Measurements from ENCODE around the gene C4A. TPM values are rescaled to one million over a fixed set of nuclear protein-coding genes. Genes with fewer than 3 reads are reported as not detected.
"Not testable (repeated sequence)": the region's sequence is repeated elsewhere in the genome, so short reads cannot be mapped to it uniquely, and the experiment has no call there.

C4A gene
- polyA plus RNA-seq (ENCODE audit: insufficient read length in 3 of 3) = 10 to 100 TPM; 10.9 to 22.9 (median 13.1) TPM

DNA sequence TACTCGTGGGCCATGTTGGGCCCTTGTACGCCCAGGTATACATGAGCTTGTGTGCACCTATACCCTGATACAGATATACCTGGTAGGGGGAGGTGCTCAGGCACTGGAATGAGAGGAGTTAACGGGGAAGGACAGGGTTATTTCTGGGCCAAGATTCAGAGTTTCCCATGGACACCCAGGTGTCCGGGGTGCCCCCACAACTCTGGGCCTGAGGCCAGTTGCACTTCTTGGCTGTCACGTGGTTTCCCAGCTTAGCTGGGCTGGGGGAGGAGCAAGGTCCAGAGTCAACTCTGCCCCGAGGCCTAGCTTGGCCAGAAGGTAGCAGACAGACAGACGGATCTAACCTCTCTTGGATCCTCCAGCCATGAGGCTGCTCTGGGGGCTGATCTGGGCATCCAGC, at the start of gene C4A:
TSS of gene C4A (plus strand) at position 314 of the 400 bp plus-strand sequence. CDS start at position 365, 51 bp downstream.
- not testable (repeated sequence) for DNase-seq (ENCODE audit: low read depth in 3 of 3, low spot score in 2 of 3)

DNA sequence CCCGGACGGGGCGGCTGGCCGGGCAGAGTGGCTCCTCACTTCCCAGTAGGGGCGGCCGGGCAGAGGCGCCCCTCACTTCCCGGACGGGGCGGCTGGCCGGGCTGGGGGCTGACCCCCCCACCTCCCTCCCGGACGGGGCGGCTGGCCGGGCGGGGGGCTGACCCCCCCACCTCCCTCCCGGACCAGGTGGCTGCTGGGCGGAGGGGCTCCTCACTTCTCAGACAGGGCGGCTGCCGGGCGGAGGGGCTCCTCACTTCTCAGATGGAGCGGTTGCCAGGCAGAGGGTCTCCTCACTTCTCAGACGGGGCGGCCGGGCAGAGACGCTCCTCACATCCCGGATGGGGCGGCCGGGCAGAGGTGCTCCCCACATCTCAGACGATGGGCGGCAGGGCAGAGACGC, 49.7 kb upstream of the C4A start:
- DNase-seq (ENCODE audit: low read depth in 3 of 3, low spot score in 2 of 3) = not testable (repeated sequence)

DNA sequence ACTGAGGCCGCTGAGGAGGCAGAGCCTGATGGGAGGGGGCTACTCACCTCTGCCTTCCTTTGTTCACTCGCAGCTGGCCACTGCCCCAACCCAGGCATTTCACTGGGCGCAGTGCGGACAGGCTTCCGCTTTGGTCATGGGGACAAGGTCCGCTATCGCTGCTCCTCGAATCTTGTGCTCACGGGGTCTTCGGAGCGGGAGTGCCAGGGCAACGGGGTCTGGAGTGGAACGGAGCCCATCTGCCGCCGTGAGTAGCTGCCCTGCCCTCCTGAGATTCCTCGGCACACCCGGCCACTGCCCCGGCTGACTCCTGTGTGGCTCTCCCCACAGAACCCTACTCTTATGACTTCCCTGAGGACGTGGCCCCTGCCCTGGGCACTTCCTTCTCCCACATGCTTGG, 48.3 kb upstream of the C4A start:
- DNase-seq (ENCODE audit: low read depth in 3 of 3, low spot score in 2 of 3) = no peak

DNA sequence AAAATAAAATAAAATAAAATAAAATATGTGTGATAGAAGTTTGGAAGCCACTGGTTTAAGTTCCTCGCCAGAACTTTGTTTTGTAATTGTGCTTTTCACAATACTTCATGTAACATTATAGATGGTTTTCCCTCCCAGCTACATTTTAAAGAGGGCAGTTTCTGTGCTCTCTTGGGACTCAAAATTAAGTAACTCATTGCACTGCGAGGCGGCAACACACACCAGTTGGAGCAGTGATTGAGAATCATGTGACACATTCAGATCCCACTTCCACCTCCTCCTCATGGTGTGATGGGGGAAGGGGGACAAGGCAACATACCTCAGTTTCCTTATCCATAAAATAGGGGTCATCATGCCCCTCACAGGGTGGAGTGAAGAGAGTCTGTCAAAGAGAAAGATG, 46.8 kb upstream of the C4A start:
- no peak for DNase-seq (ENCODE audit: low read depth in 3 of 3, low spot score in 2 of 3)

DNA sequence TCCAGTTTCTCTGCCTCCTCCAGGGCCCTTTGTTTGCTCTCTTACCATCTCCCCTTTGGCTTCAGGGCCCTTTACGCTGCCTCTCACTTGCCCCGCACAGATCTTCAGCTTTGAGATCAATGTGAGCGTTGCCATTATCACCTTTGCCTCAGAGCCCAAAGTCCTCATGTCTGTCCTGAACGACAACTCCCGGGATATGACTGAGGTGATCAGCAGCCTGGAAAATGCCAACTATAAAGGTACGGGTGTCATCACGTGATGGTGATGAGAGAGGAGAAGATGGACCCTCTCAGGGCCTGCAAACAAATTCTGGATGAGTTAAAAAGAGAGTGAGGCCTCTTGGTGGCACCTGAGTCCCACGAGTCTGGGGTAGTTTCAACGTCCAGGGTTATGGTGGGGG, 46.0 kb upstream of the C4A start:
- no peak for DNase-seq (ENCODE audit: low read depth in 3 of 3, low spot score in 2 of 3)

DNA sequence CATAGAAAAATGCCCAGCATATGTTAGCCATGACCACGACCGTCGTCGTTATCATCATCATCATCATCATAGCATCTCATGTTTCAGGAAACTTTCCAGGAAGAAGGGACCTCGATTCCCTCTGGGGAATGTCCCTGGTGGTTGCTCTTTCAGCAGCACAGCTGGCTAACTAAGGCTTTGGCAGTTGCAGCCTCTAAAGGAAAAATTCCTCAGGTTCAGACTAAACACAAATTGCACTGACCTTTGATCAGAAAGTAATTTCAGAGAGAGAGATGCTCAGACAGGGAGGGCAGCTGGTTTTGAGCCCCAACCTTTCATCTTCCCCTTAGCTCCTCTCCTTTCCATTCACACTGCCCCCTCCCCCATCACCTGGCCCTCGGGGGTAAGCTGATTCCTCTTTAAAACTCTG, 41.6 kb upstream of the C4A start:
- DNase-seq (ENCODE audit: low read depth in 3 of 3, low spot score in 2 of 3) = no peak

DNA sequence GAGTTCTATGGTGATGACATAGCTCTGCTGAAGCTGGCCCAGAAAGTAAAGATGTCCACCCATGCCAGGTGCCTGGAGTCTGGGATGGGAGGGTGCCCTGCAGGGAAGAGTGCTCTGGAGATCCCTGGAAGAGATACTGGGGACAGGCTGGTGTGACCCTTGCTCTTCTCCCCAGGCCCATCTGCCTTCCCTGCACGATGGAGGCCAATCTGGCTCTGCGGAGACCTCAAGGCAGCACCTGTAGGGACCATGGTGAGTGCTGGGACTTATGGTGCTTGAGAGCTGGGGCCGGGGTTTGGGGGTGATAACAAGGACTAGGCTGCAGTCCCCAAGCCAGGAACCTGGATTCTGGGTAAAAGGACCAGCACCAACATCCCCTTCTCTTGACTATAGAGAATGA, 38.1 kb upstream of the C4A start:
- no peak for DNase-seq (ENCODE audit: low read depth in 3 of 3, low spot score in 2 of 3)

DNA sequence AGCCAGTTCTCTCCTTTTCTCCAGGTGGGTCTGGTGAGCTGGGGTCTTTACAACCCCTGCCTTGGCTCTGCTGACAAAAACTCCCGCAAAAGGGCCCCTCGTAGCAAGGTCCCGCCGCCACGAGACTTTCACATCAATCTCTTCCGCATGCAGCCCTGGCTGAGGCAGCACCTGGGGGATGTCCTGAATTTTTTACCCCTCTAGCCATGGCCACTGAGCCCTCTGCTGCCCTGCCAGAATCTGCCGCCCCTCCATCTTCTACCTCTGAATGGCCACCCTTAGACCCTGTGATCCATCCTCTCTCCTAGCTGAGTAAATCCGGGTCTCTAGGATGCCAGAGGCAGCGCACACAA, 36.7 kb upstream of the C4A start:
- no peak for DNase-seq (ENCODE audit: low read depth in 3 of 3, low spot score in 2 of 3)

DNA sequence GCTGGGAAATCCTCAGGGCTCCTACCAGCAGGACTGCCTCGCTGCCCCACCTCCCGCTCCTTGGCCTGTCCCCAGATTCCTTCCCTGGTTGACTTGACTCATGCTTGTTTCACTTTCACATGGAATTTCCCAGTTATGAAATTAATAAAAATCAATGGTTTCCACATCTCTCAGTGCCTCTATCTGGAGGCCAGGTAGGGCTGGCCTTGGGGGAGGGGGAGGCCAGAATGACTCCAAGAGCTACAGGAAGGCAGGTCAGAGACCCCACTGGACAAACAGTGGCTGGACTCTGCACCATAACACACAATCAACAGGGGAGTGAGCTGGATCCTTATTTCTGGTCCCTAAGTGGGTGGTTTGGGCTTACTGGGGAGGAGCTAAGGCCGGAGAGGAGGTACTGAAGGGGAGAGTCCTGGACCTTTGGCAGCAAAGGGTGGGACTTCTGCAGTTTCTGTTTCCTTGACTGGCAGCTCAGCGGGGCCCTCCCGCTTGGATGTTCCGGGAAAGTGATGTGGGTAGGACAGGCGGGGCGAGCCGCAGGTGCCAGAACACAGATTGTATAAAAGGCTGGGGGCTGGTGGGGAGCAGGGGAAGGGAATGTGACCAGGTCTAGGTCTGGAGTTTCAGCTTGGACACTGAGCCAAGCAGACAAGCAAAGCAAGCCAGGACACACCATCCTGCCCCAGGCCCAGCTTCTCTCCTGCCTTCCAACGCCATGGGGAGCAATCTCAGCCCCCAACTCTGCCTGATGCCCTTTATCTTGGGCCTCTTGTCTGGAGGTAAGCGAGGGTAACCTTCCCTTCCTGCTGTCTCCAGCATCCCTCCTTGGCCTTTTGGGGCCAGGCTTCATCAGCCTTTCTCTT, 36.1 kb upstream of the C4A start, which contains the start of gene CFB:
TSS of gene CFB (plus strand) at position 589 of the 863 bp plus-strand sequence. CDS start at position 716, 127 bp downstream.
- DNase-seq (ENCODE audit: low read depth in 3 of 3, low spot score in 2 of 3) = no peak

DNA sequence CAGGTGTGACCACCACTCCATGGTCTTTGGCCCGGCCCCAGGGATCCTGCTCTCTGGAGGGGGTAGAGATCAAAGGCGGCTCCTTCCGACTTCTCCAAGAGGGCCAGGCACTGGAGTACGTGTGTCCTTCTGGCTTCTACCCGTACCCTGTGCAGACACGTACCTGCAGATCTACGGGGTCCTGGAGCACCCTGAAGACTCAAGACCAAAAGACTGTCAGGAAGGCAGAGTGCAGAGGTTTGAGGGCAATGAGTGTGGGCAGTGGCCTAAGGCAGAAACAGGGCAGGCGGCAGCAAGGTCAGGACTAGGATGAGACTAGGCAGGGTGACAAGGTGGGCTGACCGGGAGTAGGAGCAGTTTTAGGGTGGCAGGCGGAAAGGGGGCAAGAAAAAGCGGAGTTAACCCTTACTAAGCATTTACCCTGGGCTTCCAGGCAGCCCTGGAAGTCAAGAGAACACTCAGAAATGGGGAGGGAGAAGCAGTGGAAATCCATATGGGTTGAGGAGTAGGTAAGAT, 35.4 kb upstream of the C4A start:
- no peak for DNase-seq (ENCODE audit: low read depth in 3 of 3, low spot score in 2 of 3)

DNA sequence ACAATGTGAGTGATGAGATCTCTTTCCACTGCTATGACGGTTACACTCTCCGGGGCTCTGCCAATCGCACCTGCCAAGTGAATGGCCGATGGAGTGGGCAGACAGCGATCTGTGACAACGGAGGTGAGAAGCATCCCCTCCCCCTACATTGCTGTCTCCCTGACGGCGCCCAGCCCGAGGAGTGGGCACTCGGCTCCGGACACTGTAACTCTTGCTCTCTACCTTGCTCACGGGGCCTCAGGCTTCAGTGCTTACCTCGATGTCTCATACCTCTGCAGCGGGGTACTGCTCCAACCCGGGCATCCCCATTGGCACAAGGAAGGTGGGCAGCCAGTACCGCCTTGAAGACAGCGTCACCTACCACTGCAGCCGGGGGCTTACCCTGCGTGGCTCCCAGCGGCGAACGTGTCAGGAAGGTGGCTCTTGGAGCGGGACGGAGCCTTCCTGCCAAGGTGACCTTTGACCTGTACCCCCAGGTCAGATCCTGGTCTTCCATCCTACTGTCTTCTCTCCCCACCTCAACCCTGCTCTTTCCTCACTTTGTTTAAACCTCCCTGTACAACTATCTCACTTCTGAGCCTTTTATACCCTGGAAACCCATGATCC, 34.7 kb upstream of the C4A start:
- DNase-seq (ENCODE audit: low read depth in 3 of 3, low spot score in 2 of 3) = no peak

DNA sequence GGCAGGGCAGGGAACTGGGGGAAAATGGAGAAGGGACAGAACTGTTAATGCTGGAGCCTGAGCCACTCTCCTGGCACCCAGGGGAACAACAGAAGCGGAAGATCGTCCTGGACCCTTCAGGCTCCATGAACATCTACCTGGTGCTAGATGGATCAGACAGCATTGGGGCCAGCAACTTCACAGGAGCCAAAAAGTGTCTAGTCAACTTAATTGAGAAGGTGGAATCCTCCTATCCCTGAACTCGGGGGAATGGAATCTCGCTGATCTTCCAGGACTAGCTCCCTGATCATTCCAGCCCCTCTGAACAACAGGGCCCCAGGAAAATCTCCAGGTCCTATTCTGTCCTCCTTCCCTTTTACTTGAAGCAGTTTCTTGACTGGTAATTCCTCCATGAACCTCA, 34.0 kb upstream of the C4A start:
- no peak for DNase-seq (ENCODE audit: low read depth in 3 of 3, low spot score in 2 of 3)

DNA sequence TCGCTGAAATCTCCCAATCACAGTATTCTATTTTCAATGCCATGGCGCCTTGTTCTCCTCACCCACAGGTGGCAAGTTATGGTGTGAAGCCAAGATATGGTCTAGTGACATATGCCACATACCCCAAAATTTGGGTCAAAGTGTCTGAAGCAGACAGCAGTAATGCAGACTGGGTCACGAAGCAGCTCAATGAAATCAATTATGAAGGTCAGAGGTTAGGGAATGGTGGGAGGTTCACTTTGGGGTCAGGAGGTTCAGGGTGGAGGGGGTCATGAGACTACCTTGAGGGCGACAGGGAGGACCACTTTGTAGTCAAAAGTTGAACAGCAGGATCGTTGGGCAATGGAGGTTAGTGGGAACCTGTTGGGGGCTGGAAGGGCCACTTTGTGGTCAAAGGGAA, 33.6 kb upstream of the C4A start:
- DNase-seq (ENCODE audit: low read depth in 3 of 3, low spot score in 2 of 3) = no peak

DNA sequence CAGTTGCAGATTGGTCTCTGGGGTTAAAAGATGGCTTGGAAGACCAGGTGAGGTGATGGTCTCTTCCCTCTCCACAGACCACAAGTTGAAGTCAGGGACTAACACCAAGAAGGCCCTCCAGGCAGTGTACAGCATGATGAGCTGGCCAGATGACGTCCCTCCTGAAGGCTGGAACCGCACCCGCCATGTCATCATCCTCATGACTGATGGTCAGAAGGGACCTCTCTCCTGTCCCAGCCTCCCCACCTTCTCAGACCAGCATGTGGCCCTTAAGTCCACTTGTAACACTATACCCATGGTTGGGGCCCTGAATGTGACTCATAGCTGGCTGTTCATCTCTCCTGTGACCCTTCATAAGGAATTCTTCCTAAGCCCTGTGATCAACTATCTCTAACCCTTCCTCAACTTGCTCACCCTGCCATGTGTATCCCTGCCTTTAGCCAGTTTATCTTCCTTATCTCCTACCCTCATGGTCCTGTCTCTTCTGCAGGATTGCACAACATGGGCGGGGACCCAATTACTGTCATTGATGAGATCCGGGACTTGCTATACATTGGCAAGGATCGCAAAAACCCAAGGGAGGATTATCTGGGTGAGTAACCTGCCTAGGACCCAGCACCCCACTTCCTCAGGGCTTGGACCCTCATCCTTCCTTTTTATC, 33.0 kb upstream of the C4A start:
- DNase-seq (ENCODE audit: low read depth in 3 of 3, low spot score in 2 of 3) = no peak

DNA sequence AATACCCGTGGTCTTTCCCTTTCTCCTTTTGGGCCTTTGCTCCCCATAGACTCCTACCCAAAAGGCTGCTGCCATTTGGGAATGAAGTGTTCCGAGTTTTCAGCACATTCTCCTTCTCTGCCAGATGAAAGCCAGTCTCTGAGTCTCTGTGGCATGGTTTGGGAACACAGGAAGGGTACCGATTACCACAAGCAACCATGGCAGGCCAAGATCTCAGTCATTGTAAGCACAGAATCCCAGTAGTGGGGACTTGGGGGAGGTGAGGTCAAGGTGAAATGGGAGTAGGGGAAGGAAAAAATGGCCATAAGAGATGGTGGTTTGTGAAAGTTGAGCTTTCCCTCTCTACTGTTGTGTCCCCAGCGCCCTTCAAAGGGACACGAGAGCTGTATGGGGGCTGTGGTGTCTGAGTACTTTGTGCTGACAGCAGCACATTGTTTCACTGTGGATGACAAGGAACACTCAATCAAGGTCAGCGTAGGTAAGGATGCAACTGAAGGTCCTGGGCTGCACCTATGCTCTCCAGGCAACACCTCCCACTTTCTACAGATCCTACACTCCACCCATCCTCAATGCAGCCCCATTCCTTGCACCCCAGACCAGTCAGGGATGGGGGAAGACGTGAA, 31.8 kb upstream of the C4A start:
- DNase-seq (ENCODE audit: low read depth in 3 of 3, low spot score in 2 of 3) = no peak

DNA sequence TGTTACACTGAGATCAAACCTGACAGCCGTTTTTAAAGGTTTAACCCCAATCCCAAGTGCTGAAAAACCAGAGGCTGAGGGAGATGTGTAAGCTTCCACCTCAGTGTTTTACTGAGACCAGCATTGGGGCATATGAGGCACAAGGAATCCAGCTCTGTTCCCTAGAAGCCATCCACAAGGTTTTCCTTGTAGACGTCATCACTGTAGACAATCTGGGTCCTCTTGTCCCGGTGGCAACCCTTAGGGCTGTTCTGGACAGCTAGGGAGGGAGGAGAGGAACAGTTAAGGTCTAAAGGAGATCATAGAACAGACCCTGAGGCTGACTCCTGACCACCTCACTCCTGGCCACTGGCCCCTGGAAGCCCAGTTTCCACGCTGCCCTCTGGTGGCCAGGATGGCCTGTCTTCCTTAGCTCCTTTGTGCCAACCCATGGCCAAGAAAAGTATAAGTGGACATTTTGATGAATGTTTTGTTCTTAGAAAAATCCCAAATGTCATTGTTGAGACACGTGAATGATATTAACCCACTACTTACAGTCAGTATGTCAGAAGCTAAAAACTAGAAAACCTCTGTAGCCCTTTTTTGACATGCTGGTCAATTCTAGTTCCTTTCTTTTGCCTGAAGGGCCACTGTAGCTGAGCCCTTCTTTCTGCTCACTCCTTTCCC, 29.6 kb upstream of the C4A start:
- no peak for DNase-seq (ENCODE audit: low read depth in 3 of 3, low spot score in 2 of 3)

DNA sequence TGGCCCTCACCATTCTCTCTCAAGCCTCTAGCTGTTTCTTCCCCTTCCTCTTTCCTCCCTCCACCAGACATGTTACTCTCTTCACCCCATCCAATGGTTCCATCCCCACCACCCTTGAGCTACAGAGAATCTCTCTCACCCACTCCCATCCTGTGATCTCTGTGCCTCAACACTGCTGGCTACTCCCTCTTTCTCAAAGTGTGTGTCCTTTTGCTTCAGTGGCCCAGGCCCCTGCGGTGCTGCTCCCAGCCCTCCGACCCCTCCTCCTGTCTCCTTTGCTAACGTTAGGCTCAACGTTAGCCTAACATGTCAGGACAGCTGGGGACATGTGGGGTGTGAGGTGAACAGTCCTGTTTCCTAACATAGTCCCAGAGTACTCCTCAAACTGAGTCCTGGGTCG, 29.0 kb upstream of the C4A start:
- no peak for DNase-seq (ENCODE audit: low read depth in 3 of 3, low spot score in 2 of 3)

DNA sequence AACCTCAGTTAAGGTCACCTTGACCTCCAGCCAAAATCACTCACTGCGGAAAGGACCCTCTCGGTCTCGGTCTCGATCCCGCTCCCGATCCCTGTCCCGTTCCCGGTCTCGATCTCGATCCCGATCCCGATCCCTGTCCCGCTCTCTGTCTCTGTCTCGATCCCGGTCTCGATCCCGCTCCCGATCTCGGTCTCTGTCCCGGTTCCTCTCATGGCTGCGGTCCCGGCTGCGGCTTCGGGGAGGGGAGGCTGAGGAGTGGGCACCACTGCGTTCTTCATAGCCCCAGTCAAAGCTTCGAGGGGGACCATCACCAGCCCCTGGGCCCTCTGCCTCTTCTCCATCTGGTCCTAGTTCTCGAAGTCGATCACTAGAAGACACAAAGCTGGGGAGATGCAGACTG, 27.3 kb upstream of the C4A start:
- DNase-seq (ENCODE audit: low read depth in 3 of 3, low spot score in 2 of 3) = no peak

DNA sequence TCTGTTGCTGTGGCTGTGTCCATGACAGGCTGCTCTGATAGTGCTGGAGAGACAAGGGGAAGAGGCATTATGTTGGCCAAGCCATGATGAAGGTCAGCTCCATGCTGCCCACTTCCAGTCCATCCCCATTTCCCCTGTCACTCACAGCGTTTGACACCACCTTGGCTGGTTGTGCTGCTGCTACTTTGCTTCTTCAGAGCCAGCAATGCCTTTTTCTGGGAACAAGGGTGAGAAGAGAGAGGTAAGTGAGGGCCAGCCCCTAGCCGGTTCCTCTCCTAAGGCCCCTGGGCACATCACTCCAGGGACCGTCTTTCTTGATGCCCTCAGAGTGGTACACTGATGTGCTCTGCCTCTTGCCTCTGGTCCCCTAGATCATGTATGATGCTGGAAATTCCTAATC, 25.1 kb upstream of the C4A start:
- no peak for DNase-seq (ENCODE audit: low read depth in 3 of 3, low spot score in 2 of 3)

DNA sequence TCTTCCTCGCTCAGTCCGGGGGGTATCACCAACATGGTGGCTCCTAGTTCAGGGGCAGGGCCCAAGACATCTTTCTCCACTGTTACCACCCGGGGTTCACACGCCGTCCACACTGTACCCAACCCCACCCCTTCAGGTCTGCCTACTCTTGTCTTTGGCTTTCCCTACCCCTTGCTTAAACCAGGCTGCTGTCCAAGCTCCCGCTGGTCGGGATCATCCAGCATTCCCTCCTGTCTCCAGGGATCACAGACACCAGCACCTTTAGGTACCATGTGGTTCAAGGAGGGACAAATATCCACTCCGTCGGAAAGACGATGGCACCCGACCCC, 23.5 kb upstream of the C4A start:
- no peak for DNase-seq (ENCODE audit: low read depth in 3 of 3, low spot score in 2 of 3)
